Ovary (tissue), 3 donors: ENCODE measurements around the gene HOXC12.

Experiments used
- EP300 ChIP-seq: sonication (generic); formaldehyde crosslinking; IDR thresholded peaks from one replicate; pipeline ENCODE4 v1.6.1; 2017; ENCODE audit warnings: antibody characterized with exemption
- POLR2A ChIP-seq: fragments of 450-650 bp; IDR thresholded peaks from one replicate; pipeline ENCODE4 v1.6.1; 2017; ENCODE audit warnings: antibody characterized with exemption, mild to moderate bottlenecking, moderate library complexity
- TF ChIP-seq, protein P1 (sequence below), 3 donors: fragments of 450-650 bp in 2 of 3; fragments of 200-600 bp in 1 of 3; IDR thresholded peaks; one replicate each; pipeline versions ENCODE4 v1.5.1 to v1.8.0; 2016 to 2022; ENCODE audit warnings: antibody characterized with exemption in 3 of 3, mild to moderate bottlenecking in 1 of 3
- donor health status: DM: no; HTN: no; CAD: no.

DNA sequence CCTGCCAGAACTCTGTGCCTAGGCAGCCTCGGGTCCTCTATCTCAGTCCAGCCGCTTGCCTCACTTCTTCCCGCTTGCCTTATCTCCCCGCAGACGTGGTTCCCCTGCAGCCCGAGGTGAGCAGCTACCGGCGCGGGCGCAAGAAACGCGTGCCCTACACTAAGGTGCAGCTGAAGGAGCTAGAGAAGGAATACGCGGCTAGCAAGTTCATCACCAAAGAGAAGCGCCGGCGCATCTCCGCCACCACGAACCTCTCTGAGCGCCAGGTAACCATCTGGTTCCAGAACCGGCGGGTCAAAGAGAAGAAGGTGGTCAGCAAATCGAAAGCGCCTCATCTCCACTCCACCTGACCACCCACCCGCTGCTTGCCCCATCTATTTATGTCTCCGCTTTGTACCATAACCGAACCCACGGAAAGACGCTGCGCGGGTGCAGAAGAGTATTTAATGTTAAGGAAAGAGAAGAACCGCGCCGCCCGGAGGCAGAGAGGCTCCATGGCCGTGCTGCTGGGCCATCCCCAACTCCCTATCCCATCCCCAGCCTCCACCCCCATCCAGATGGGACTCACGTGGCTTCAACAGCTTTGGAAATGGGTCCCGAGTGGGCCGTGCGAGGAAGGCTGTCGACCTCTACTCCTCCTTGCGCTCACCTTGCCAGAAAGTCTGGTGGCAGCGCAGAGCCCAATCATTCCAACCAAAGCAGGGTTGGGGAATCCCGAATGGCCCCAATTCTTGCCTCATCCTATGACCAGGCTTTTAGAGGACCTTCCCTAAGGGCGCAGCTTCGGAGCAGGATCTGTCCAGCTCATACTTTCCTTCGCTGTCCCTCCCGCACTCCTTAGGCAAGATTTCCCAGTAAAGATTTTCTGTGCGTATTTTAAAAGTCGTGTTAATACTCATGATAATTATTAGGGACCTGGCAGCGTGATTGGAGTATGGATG is 9.5 kb upstream of the HOXC12 start:
- TF ChIP-seq POLR2A (no peak), EP300 (no peak)
- TF ChIP-seq, protein P1, sequence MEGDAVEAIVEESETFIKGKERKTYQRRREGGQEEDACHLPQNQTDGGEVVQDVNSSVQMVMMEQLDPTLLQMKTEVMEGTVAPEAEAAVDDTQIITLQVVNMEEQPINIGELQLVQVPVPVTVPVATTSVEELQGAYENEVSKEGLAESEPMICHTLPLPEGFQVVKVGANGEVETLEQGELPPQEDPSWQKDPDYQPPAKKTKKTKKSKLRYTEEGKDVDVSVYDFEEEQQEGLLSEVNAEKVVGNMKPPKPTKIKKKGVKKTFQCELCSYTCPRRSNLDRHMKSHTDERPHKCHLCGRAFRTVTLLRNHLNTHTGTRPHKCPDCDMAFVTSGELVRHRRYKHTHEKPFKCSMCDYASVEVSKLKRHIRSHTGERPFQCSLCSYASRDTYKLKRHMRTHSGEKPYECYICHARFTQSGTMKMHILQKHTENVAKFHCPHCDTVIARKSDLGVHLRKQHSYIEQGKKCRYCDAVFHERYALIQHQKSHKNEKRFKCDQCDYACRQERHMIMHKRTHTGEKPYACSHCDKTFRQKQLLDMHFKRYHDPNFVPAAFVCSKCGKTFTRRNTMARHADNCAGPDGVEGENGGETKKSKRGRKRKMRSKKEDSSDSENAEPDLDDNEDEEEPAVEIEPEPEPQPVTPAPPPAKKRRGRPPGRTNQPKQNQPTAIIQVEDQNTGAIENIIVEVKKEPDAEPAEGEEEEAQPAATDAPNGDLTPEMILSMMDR (IDR thresholded peaks at IDR 0.05) = no peak
